CD8-positive, alpha-beta memory T cell (primary cell): ENCODE data around the gene DIPK1A. TPM values are rescaled to one million over a fixed set of nuclear protein-coding genes. Genes with fewer than 3 reads are reported as not detected.
"Not testable (repeated sequence)": the region's sequence is repeated elsewhere in the genome, so short reads cannot be mapped to it uniquely, and the experiment has no call there.

Experiments used
- CTCF ChIA-PET: fragments of 350-600 bp; sonication (Branson Sonifier 250); formaldehyde crosslinking; loops from one replicate; lab custom pipeline; 2021; ENCODE audit warnings: antibody characterized with exemption; lab: Charles Lee
- POLR2A ChIA-PET: fragments of 350-600 bp; sonication (Branson Sonifier 250); formaldehyde crosslinking; loops from one replicate; lab custom pipeline; 2021; ENCODE audit warnings: antibody characterized with exemption; lab: Charles Lee
- DNase-seq, 5 donors: peaks; one replicate each; pipeline versions ENCODE4 v3.0.0 to v3.0.0-alpha.2; 2020 to 2022; ENCODE audit warnings: mixed read lengths in 1 of 5
- H3K27ac ChIP-seq: one replicate; pipeline ENCODE4 v1.7.0; 2013; ENCODE audit warnings: low read depth, mild to moderate bottlenecking, low read length, moderate library complexity
- H3K27me3 ChIP-seq: 2 replicates; pipeline ENCODE4 v1.7.0; 2013; ENCODE audit warnings: low read length, mild to moderate bottlenecking; ENCODE audit not compliant: insufficient read depth, poor library complexity, severe bottlenecking
- H3K36me3 ChIP-seq: 2 replicates; pipeline ENCODE4 v1.7.0; 2013; ENCODE audit warnings: mild to moderate bottlenecking, low read length, moderate library complexity; ENCODE audit not compliant: insufficient read depth
- H3K4me1 ChIP-seq: 2 replicates; pipeline ENCODE4 v1.7.0; 2013; ENCODE audit warnings: mild to moderate bottlenecking, low read length, moderate library complexity; ENCODE audit not compliant: insufficient read depth
- H3K4me3 ChIP-seq: 2 replicates; pipeline ENCODE4 v1.7.0; 2013; ENCODE audit warnings: mild to moderate bottlenecking, low read length
- H3K9me3 ChIP-seq: 2 replicates; pipeline ENCODE4 v1.7.0; 2013; ENCODE audit warnings: mild to moderate bottlenecking, low read length
- H3K27ac Mint-ChIP-seq, 8 donors: one replicate each; pipeline ENCODE4 v1.8.0; 2020 to 2021; ENCODE audit warnings: mixed read lengths in 8 of 8, mild to moderate bottlenecking in 6 of 8, inconsistent platforms in 3 of 8, moderate library complexity in 3 of 8
- H3K27me3 Mint-ChIP-seq, 2 donors: one replicate each; pipeline ENCODE4 v1.8.0; 2020 to 2021; ENCODE audit warnings: mixed read lengths in 2 of 2, mild to moderate bottlenecking in 1 of 2, moderate library complexity in 1 of 2
- H3K36me3 Mint-ChIP-seq, 3 donors: one replicate each; pipeline ENCODE4 v1.8.0; 2020 to 2021; ENCODE audit warnings: mixed read lengths in 3 of 3, inconsistent platforms in 1 of 3, mild to moderate bottlenecking in 1 of 3
- H3K4me1 Mint-ChIP-seq, 3 donors: one replicate each; pipeline ENCODE4 v1.8.0; 2020 to 2021; ENCODE audit warnings: mixed read lengths in 3 of 3, inconsistent platforms in 1 of 3, mild to moderate bottlenecking in 1 of 3
- H3K4me3 Mint-ChIP-seq, 7 donors: one replicate each; pipeline ENCODE4 v1.8.0; 2020 to 2021; ENCODE audit warnings: mixed read lengths in 7 of 7, mild to moderate bottlenecking in 6 of 7, moderate library complexity in 4 of 7, inconsistent platforms in 2 of 7
- H3K9me3 Mint-ChIP-seq, 5 donors: one replicate each; pipeline ENCODE4 v1.8.0; 2020 to 2022; ENCODE audit warnings: mixed read lengths in 5 of 5, mild to moderate bottlenecking in 3 of 5, moderate library complexity in 2 of 5, inconsistent platforms in 1 of 5
- polyA plus RNA-seq: library from polyadenylated mRNA; unstranded; fragments of 300-500 nt; fragmentation: Illumina TruSeq; gene quantifications from one replicate; pipeline ENCODE4 v1.2.3, GENCODE V29; 2021
- total RNA-seq, 2 experiments: library from RNA; stranded (reverse); gene quantifications; one replicate each; pipeline ENCODE4 v1.2.3, GENCODE V29; 2021

Gene DIPK1A
- total and polyA plus RNA-seq, 3 experiments from 2014 or later: 10.9 to 15.7 (median 12.9) TPM

DNA sequence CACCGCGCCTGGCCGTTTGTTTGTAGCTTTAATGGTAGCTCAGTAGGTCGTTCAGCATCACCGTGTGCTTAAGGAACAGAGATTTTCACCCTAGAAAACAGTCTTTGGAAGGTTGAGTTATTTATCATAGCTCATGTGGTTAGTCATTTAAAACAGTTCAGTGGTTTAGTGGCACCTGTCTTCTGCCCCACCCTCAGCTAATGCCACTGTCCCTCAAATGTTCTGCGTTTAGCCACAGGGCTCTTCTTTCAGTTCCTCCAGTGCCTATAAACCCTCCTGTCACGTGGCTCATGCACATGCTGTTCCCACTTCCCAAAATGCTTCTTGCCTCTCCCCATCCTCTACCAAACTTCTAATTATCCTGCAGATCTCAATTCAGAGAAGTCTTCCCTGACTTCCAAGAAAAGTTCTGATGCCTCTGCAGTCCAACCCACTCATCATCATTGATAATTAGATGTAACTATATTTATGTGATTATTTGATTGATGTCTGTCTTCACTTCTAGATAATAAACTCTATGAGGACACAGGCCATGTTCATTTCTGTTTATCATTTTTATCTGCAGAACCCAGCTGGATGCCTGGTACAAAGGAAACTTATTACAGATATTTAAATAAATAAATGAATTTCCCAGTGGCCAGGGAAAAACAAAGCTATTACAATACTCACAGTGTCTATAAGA lies 14.4 kb upstream of the DIPK1A start:
- Mint-ChIP-seq H3K27me3 (no peaks in the 10 kb centered on the region), H3K4me3 (peak overlapping the region in 3 of 7 donors; percentile 1 to 25 (median 22)), H3K4me1 (peaks cover 35 to 51% (median 50%) of the 10 kb centered on the region in 3 donors), H3K9me3 (no peaks in the 10 kb centered on the region), H3K27ac (peak overlapping the region in 7 of 8 donors; percentile 8 to 89 (median 70)), H3K36me3 (no peaks in the 10 kb centered on the region)
- DNase-seq: no peak
- Histone ChIP-seq H3K4me1 (peaks cover 33% of the 10 kb centered on the region), H3K36me3 (no peaks in the 10 kb centered on the region), H3K9me3 (no peaks in the 10 kb centered on the region), H3K27me3 (no peaks in the 10 kb centered on the region), H3K27ac (no peak overlapping the region), H3K4me3 (no peak overlapping the region)
- CTCF ChIA-PET: interaction anchor here (0.7 to 13.9 kb wide), 6 partner anchors 8 to 26 kb away, joined by 3 to 172 read pairs (median 3); partner anchors contain the start of gene DIPK1A
- POLR2A ChIA-PET: interaction anchor here (0.8 to 1.0 kb wide), 2 partner anchors 14 to 16 kb away, joined by 3 read pairs; no protein-coding TSS in a partner anchor

DNA sequence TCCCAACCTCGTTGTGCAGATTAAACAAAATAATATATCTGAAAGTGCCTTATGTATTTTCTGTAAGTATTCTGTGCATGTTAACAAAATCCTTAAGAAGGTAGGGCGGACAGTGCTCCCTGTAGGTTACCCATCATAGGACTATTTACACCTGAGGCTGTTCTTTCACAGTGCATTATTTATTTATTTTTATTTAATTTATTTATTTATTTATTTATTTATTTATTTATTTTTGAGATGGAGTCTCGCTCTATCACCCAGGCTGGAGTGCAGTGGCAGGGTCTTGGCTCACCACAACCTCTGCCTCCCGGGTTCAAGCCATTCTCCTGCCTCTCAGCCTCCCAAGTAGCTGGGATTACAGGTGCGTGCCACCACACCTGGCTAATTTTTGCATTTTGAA lies 12.8 kb upstream of the DIPK1A start:
- H3K27ac Mint-ChIP-seq, H3K27ac ChIP-seq, DNase-seq, H3K36me3 Mint-ChIP-seq, H3K4me3 Mint-ChIP-seq, H3K27me3 Mint-ChIP-seq, H3K9me3 Mint-ChIP-seq, H3K27me3 ChIP-seq, H3K4me3 ChIP-seq, POLR2A ChIA-PET, H3K9me3 ChIP-seq, H3K36me3 ChIP-seq: not testable (repeated sequence)
- H3K4me1 Mint-ChIP-seq: peaks cover 27 to 44% (median 43%) of the 10 kb centered on the region in 3 donors
- H3K4me1 ChIP-seq: peaks cover 21% of the 10 kb centered on the region
- CTCF ChIA-PET: interaction anchor here (2.9 to 13.9 kb wide), 2 partner anchors 13 to 19 kb away, joined by 18 to 172 read pairs; partner anchors contain the start of gene DIPK1A

DNA sequence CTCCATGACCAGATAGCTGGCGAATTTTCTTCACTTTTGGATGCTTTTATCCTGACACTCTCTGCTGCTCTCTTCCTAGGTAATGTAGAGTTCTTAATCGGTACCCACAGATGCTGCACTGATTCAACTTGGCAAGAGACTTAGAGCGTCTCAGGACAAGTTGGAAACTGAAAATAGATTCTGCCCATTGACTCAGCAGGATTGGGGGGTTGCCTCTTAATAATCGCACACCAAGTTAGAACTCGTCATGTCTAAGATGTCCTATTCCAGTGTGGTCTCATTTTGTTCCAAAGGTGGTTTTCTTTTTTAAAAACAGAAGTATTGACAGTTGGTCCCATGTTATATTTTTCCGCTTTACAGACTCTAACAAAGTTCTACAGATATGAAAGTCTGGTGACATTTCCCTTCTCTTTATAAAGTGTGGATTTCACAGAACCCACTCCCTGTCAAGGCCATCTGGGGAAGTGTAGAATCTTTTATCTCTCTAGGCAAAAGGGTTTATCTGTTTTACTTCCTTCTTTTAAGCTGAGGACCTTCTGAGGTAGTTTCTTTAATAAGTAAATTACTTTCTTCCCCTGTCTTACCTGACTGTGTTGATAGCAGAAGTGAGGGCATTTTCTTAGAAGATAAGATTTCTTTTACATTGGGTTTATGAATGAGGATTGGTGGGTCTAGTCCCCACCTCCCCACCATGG lies 12.1 kb upstream of the DIPK1A start:
- no peaks in the 10 kb centered on the region for H3K9me3 ChIP-seq
- no peaks in the 10 kb centered on the region for H3K9me3 Mint-ChIP-seq
- DNase-seq: no peak
- H3K36me3 Mint-ChIP-seq: no peaks in the 10 kb centered on the region
- H3K36me3 ChIP-seq: no peaks in the 10 kb centered on the region
- peaks cover 32 to 49% (median 47%) of the 10 kb centered on the region in 3 donors for H3K4me1 Mint-ChIP-seq
- H3K27ac Mint-ChIP-seq: peak overlapping the region in 6 of 8 donors; percentile 7 to 47 (median 18)
- no peak overlapping the region for H3K27ac ChIP-seq
- ChIA-PET POLR2A (interaction anchor here (0.6 kb wide), 1 partner anchor 18 kb away, joined by 5 read pairs; no protein-coding TSS in a partner anchor), CTCF (interaction anchor here (1.7 to 13.9 kb wide), 2 partner anchors 8 to 20 kb away, joined by 5 to 172 read pairs; no protein-coding TSS in a partner anchor)
- no peaks in the 10 kb centered on the region for H3K27me3 ChIP-seq
- H3K4me1 ChIP-seq: peaks cover 26% of the 10 kb centered on the region
- H3K27me3 Mint-ChIP-seq: no peaks in the 10 kb centered on the region
- H3K4me3 Mint-ChIP-seq: peak overlapping the region in 2 of 7 donors; percentile 12 to 16
- no peak overlapping the region for H3K4me3 ChIP-seq

DNA sequence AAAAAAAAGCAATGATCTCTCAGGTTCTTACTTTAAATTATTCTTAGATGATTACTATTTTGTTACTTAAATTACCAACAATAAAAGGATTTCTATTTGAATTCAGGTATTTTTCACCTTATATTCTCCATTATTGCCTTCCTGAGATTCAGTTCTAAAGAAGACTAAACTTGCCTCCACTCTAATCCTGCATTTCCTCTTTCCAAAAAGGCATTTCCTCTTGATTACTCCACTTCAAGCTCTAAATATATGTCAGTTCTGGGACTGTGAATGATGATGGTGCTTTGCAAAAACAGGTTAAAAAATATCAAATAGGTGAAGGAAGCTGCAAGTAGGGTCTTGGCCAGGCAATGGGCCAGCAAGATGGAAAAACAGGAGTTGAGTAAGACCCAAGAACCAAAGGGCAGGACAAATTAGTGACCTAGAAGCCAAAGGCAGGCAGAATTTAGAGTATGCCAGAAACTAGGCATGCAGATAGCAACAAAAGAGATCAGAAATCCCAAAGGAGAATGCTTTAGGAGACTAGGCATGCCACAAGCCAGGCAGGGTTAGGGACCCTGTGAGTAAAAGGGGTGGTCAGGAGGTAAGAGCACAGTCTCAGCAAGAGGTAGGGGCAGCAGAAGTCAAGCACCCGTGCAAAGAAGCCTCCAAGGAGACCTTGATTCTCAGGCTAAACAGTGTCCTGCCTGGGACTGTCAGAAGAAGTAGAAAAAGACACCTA lies 11.3 kb upstream of the DIPK1A start:
- ChIA-PET POLR2A (interaction anchor here (0.6 kb wide), 1 partner anchor 43 kb away, joined by 3 read pairs; no protein-coding TSS in a partner anchor), CTCF (interaction anchor here (1.3 to 13.9 kb wide), 4 partner anchors 9 to 936 kb away, joined by 3 to 172 read pairs (median 9); partner anchors contain the start of genes DIPK1A and GCLM)
- H3K27me3 Mint-ChIP-seq: no peaks in the 10 kb centered on the region
- H3K4me1 Mint-ChIP-seq: peaks cover 34 to 50% (median 48%) of the 10 kb centered on the region in 3 donors
- Histone ChIP-seq H3K4me1 (peaks cover 30% of the 10 kb centered on the region), H3K27me3 (no peaks in the 10 kb centered on the region), H3K36me3 (no peaks in the 10 kb centered on the region), H3K27ac (no peak overlapping the region), H3K4me3 (no peak overlapping the region), H3K9me3 (no peaks in the 10 kb centered on the region)
- H3K4me3 Mint-ChIP-seq: peak overlapping the region in 2 of 7 donors; percentile 16 to 19
- no peaks in the 10 kb centered on the region for H3K36me3 Mint-ChIP-seq
- peak overlapping the region in 5 of 8 donors; percentile 6 to 48 (median 21) for H3K27ac Mint-ChIP-seq
- DNase-seq: no peak
- no peaks in the 10 kb centered on the region for H3K9me3 Mint-ChIP-seq

DNA sequence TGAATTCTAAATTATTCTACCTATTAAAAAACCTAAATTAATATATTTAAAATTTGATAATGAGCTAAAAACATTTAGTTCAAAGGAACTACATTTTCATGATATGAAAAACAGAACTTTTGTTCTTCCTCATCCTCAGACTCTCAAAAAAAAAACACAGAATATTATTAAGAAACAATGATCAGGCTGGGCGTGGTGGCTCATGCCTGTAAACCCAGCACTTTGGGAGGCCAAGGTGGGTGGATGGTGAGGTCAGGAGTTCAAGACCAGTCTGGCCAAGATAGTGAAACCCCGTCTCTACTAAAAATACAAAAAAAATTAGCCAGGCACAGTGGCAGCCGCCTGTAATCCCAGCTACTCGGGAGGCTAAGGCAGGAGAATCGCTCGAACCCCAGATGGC lies 10.7 kb upstream of the DIPK1A start:
- not testable (repeated sequence) for H3K36me3 Mint-ChIP-seq, H3K4me3 ChIP-seq, H3K27me3 Mint-ChIP-seq, DNase-seq, H3K27ac ChIP-seq, H3K27ac Mint-ChIP-seq, H3K27me3 ChIP-seq, H3K36me3 ChIP-seq, H3K9me3 ChIP-seq, H3K9me3 Mint-ChIP-seq, H3K4me3 Mint-ChIP-seq
- CTCF ChIA-PET: interaction anchor here (1.3 to 13.9 kb wide), 4 partner anchors 10 to 937 kb away, joined by 3 to 172 read pairs (median 9); partner anchors contain the start of genes DIPK1A and GCLM
- peaks cover 30% of the 10 kb centered on the region for H3K4me1 ChIP-seq
- peaks cover 33 to 46% (median 44%) of the 10 kb centered on the region in 3 donors for H3K4me1 Mint-ChIP-seq
- POLR2A ChIA-PET: interaction anchor here (0.6 kb wide), 1 partner anchor 42 kb away, joined by 3 read pairs; no protein-coding TSS in a partner anchor

DNA sequence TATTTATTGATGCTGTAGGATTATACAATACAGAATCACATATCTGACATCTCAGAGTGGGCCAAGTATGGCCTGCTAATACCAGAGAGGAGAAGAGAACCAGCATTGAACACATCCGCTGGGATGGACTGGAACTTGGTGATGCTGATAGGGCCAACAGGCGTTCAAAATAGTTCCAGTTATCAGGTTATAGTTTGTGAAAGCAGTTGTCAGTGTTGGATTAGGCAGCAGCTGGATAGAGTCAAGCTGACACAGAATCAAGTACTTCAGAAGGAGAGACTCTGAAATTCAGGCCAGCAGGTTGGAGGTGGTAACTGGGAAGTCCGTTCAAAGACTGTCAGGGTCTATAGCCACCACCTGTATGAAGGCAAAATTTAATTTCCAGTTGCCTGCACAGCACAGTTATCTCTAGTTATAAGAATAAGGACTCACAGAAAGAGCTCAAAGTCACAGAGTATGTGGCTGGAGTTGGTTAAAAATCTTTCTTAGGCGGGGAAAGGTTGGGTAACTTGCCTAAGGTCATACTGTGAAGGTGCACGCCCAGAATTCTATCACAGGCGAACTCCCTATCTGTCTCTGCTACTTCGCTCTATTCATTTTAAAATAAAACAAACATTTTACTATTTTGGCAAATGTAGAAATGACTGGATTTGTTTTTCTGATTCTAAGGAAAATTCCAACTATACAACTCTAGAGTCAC lies 9.9 kb upstream of the DIPK1A start:
- Mint-ChIP-seq H3K27ac (peak overlapping the region in 2 of 8 donors; percentile 38 to 54), H3K36me3 (no peaks in the 10 kb centered on the region), H3K4me3 (no peak overlapping the region), H3K9me3 (no peaks in the 10 kb centered on the region), H3K27me3 (no peaks in the 10 kb centered on the region), H3K4me1 (peaks cover 33 to 44% (median 42%) of the 10 kb centered on the region in 3 donors)
- no peak for DNase-seq
- Histone ChIP-seq H3K9me3 (no peaks in the 10 kb centered on the region), H3K4me3 (no peak overlapping the region), H3K36me3 (no peaks in the 10 kb centered on the region), H3K27ac (no peak overlapping the region), H3K27me3 (no peaks in the 10 kb centered on the region), H3K4me1 (peaks cover 32% of the 10 kb centered on the region)
- POLR2A ChIA-PET: no interaction called here
- CTCF ChIA-PET: interaction anchor here (1.3 to 13.9 kb wide), 7 partner anchors 9 to 938 kb away, joined by 3 to 172 read pairs (median 7); partner anchors contain the start of genes DIPK1A and GCLM

DNA sequence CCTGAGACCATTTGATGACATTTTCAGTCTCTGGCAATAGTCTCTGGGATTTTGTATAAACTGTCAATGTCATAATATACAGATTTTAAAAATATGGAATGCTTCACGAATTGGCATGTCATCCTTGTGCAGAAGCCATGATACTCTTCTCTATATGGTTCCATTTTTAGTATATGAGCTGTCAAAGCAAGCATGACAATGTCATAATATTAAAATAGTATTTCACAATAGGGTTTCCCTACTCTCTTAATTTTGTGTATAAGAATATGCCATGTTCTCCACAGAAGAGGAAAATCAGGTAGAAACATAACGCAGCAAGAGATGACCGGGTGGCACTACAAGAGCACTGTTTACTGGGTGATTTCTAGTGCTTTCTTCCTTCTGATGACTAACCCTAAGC lies 8.3 kb upstream of the DIPK1A start:
- H3K9me3 Mint-ChIP-seq: no peaks in the 10 kb centered on the region
- Histone ChIP-seq H3K27me3 (no peaks in the 10 kb centered on the region), H3K27ac (no peak overlapping the region), H3K4me3 (no peak overlapping the region), H3K9me3 (no peaks in the 10 kb centered on the region), H3K36me3 (no peaks in the 10 kb centered on the region), H3K4me1 (peaks cover 44% of the 10 kb centered on the region)
- no peak overlapping the region for H3K4me3 Mint-ChIP-seq
- no peaks in the 10 kb centered on the region for H3K36me3 Mint-ChIP-seq
- DNase-seq: no peak
- peaks cover 22 to 34% (median 33%) of the 10 kb centered on the region in 3 donors for H3K4me1 Mint-ChIP-seq
- CTCF ChIA-PET: interaction anchor here (1.2 to 13.9 kb wide), 7 partner anchors 9 to 30 kb away, joined by 4 to 172 read pairs (median 13); partner anchors contain the start of gene DIPK1A
- peak overlapping the region in 1 of 8 donors; percentile 66 for H3K27ac Mint-ChIP-seq
- no peaks in the 10 kb centered on the region for H3K27me3 Mint-ChIP-seq
- POLR2A ChIA-PET: no interaction called here
